Fibroblast of lung (primary cell): ENCODE data around the gene RPLP2. TPM values are rescaled to one million over a fixed set of nuclear protein-coding genes. Genes with fewer than 3 reads are reported as not detected.
A peak's percentile ranks its signal among the peaks of the same experiment; 100 is the strongest.

Source experiments
- DNase-seq, 2 donors: peaks; one replicate each; pipeline versions ENCODE4 v3.0.0 to v3.0.0-alpha.2; 2010; ENCODE audit warnings: low read depth in 2 of 2
- H2AFZ ChIP-seq: 2 replicates; pipeline ENCODE4 v1.5.1; 2012; ENCODE audit warnings: low read length, control low read depth, inconsistent platforms
- H3K27ac ChIP-seq: 2 replicates; pipeline ENCODE4 v1.5.1; 2011; ENCODE audit warnings: low read length, control low read depth; ENCODE audit not compliant: insufficient read depth
- H3K27me3 ChIP-seq: 2 replicates; pipeline ENCODE4 v1.5.1; 2011; ENCODE audit warnings: mild to moderate bottlenecking, low read length; ENCODE audit not compliant: control insufficient read depth, insufficient read depth
- H3K36me3 ChIP-seq: 2 replicates; pipeline ENCODE4 v1.5.1; 2011; ENCODE audit warnings: low read length; ENCODE audit not compliant: control insufficient read depth, insufficient read depth
- H3K4me1 ChIP-seq: 2 replicates; pipeline ENCODE4 v1.5.1; 2011; ENCODE audit warnings: low read length; ENCODE audit not compliant: control insufficient read depth, insufficient read depth; ENCODE audit errors: extremely low read depth
- H3K4me2 ChIP-seq: 2 replicates; pipeline ENCODE4 v1.5.1; 2011; ENCODE audit warnings: low read length, control low read depth; ENCODE audit not compliant: insufficient read depth; ENCODE audit errors: extremely low read depth
- H3K4me3 ChIP-seq, 4 experiments: fragments of 200-600 bp in 1 of 4; sonication (generic) in 1 of 4; replicated peaks in 1 of 4; 2 replicates each; pipeline ENCODE4 v1.5.1; 2011 to 2016; ENCODE audit warnings: low read length in 4 of 4, low read depth in 3 of 4, mild to moderate bottlenecking in 3 of 4, control low read depth in 2 of 4, inconsistent platforms in 1 of 4, mixed read lengths in 1 of 4; ENCODE audit not compliant: insufficient read depth in 1 of 4; ENCODE audit errors: control extremely low read depth in 1 of 4
- H3K79me2 ChIP-seq: 2 replicates; pipeline ENCODE4 v1.5.1; 2012; ENCODE audit warnings: mild to moderate bottlenecking, low read length, inconsistent platforms; ENCODE audit not compliant: control insufficient read depth, insufficient read depth
- H3K9ac ChIP-seq: 2 replicates; pipeline ENCODE4 v1.5.1; 2011; ENCODE audit warnings: mild to moderate bottlenecking, low read length, control low read depth; ENCODE audit not compliant: insufficient read depth
- H3K9me3 ChIP-seq: 2 replicates; pipeline ENCODE4 v1.5.1; 2012; ENCODE audit warnings: low read depth, low read length; ENCODE audit not compliant: control insufficient read depth, insufficient read depth
- H4K20me1 ChIP-seq: 2 replicates; pipeline ENCODE4 v1.5.1; 2011; ENCODE audit warnings: low read length; ENCODE audit not compliant: control insufficient read depth, insufficient read depth; ENCODE audit errors: extremely low read depth
- CTCF ChIP-seq, 2 donors: IDR thresholded peaks in 1 of 2; conservative IDR thresholded peaks in 1 of 2; 1 replicate in 1 of 2; 2 replicates in 1 of 2; pipeline ENCODE4 v1.5.1; 2011 to 2012; ENCODE audit warnings: low read length in 2 of 2, control low read depth in 1 of 2, inconsistent platforms in 1 of 2, low read depth in 1 of 2, mild to moderate bottlenecking in 1 of 2
- EZH2 ChIP-seq: IDR thresholded peaks from 2 replicates; pipeline ENCODE4 v1.5.1; 2012; ENCODE audit warnings: low read length, control low read depth, mild to moderate bottlenecking; ENCODE audit errors: missing control alignments
- polyA plus RNA-seq, 2 donors: library from polyadenylated mRNA; depleted of rRNA in 1 of 2; stranded (reverse) in 1 of 2; unstranded in 1 of 2; fragments of >200 nt; gene quantifications; 2 replicates each; pipeline ENCODE4 v1.2.1, GENCODE V29; 2011 to 2012; ENCODE audit warnings: missing spikeins in 1 of 2
- total RNA-seq: library from RNA; depleted of rRNA; stranded (reverse); fragments of >200 nt; gene quantifications from 2 replicates; pipeline ENCODE4 v1.2.1, GENCODE V29; 2014

RPLP2 gene
- total and polyA plus RNA-seq, 2 donors (not counting 1 experiment from before 2014, with no cell fraction given): 294 to 741 TPM

GRCh38 chr11:842370-843002 lies 32.7 kb downstream of the RPLP2 start, which contains the start of the genes POLR2L and TSPAN4:
TSS of gene POLR2L (minus strand) at chr11:842529. CDS start at chr11:842508, 21 bp downstream.
TSS of gene TSPAN4 (plus strand) at chr11:842852. CDS start at chr11:850305, 7,453 bp downstream.
- TF ChIP-seq CTCF (conservative IDR thresholded peaks at IDR 0.05 in 1 of 2, IDR thresholded peaks at IDR 0.05 in 1 of 2; ENCODE audit: low read depth in 1 of 2, low read length in 2 of 2): no peak
- no peak for TF ChIP-seq EZH2
- peak; percentile 86 to 88 for DNase-seq
- Histone ChIP-seq H2AFZ (no peak within 1 kb of the TSS), H3K27ac (peak within 1 kb of the TSS; percentile 87), H3K9ac (peak within 1 kb of the TSS; percentile 95), H3K4me1 (peaks cover 40% of the 10 kb centered on the region), H3K79me2 (peaks cover 76% of the 10 kb centered on the region), H3K36me3 (peaks cover 30% of the 10 kb centered on the region), H3K4me2 (peak within 1 kb of the TSS; percentile 99), H3K27me3 (no peaks in the 10 kb centered on the region), H3K9me3 (no peaks in the 10 kb centered on the region), H3K4me3 (peak within 1 kb of the TSS; percentile 85 to 96 (median 91)), H4K20me1 (peaks cover 5% of the 10 kb centered on the region)

GRCh38 chr11:843086-843734 lies 33.4 kb downstream of the RPLP2 start:
- no peak overlapping the region for H2AFZ ChIP-seq
- H3K27me3 ChIP-seq: no peaks in the 10 kb centered on the region
- peaks cover 34% of the 10 kb centered on the region for H3K4me1 ChIP-seq

More at GRCh38 chr11:843086-843734, 33.4 kb downstream of the RPLP2 start:
- Histone ChIP-seq H3K4me2 (peak overlapping the region; percentile 61), H3K9me3 (no peaks in the 10 kb centered on the region), H3K79me2 (peaks cover 75% of the 10 kb centered on the region), H3K27ac (peak overlapping the region; percentile 87), H3K4me3 (peak overlapping the region; percentile 59 to 96 (median 89)), H3K9ac (peak overlapping the region; percentile 95), H4K20me1 (peaks cover 5% of the 10 kb centered on the region), H3K36me3 (peaks cover 23% of the 10 kb centered on the region)
- no peak for DNase-seq
- TF ChIP-seq CTCF (conservative IDR thresholded peaks at IDR 0.05 in 1 of 2, IDR thresholded peaks at IDR 0.05 in 1 of 2; ENCODE audit: low read depth in 1 of 2, low read length in 2 of 2) (no peak), EZH2 (no peak)
